ENCODE data around the gene GNAZ.

The GNAZ gene

DNA sequence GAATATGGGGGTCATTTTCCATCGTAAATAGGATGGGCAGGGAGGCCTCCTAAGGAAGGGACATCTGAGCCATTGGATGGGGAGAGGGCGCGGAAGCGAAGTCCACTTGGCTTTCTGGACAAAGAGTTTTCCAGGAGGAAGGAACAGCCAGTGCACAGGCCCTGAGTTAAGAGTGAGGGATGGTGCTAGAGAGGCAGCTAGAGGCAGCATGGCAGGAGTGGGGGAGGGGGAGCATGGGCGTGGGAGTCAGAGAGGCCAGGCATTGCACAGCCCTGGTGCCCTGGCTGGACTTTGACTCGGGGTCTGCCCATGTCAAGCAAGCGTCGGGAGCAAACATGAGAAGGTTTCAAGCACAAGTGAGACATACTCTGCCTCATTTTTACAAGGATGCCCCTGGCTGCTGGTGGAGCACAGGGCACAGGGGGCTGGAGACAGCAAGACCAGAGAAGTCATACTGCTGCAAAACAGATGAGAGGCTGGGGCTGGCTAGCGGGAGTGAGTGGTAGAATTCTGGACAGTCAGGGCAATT, 9.0 kb downstream of the GNAZ start:
- no peak for DNase-seq

- DNase-seq = no peak
These were observed 9.6 kb downstream of the GNAZ start for GRCh38 chr22:23079814-23080521.

DNA sequence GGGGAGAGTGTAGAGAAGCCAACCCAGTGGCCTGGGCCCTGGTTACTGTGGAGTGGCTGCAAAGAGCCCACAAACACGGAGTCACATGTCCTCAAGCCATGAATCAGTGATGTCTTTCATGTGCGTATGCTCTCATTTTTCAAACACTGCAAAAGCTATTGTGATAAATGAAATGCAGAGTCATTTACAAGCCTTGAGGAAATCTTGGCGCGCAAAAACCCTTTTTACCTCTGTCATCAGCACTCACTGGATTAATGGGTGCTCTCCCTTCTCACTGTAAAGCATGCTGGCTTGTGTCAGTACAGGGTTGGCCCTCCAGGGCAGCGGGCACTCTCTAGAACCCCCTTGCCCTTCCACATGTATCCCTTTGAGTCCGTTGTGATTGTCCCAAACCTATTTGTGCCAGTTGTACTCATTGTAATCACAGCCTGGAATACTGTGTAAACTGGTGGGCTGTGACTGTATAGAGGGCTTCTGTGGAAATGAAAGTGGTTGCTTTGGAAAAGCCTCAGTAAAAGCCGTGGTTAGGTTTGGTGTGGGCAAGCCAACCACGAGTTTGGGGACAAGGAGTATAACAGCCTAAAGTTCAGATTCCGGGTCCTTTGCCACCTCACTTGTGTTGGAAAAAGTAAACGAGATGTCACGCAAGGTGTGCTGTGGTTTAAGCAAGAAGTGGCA, 10.4 kb downstream of the GNAZ start:
- DNase-seq = no peak

DNA sequence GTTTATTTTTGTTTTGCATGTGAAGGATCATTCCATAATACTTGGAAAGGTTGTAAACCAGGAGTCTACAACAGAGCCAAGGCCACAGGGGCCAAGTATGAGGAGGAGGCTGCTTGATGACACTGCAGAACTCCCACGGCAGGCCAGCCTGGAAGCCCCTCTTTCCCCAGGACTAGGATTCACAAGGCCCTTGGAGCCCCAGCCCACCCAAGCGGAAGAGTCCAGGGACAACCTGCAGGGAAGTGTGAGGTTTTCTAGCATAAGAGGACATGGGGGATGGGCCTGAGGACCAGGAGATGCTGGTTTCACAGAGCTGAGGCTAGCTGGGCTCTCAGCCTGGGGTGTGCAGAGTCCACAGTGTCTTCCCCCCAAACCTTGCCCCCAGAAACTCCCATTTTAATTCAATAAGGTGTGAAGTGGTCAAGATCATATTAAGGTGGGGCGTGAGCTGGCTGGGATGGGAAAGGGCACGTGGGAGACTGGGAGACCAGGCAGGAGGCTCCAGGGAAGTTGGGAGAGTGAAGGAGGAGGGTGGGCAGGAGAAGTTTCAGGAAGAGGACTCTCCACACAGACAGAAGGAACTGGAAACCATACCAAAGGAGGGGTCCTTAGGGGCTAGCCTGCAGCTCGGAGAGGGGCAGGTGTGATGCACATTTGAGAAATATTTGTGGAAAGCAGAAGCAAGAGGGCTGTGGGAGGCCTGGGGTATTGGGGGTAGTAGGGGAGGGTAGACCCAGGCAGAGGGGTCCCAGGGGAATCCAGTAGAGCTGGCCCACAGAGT, 12.4 kb downstream of the GNAZ start:
- DNase-seq = no peak

DNA sequence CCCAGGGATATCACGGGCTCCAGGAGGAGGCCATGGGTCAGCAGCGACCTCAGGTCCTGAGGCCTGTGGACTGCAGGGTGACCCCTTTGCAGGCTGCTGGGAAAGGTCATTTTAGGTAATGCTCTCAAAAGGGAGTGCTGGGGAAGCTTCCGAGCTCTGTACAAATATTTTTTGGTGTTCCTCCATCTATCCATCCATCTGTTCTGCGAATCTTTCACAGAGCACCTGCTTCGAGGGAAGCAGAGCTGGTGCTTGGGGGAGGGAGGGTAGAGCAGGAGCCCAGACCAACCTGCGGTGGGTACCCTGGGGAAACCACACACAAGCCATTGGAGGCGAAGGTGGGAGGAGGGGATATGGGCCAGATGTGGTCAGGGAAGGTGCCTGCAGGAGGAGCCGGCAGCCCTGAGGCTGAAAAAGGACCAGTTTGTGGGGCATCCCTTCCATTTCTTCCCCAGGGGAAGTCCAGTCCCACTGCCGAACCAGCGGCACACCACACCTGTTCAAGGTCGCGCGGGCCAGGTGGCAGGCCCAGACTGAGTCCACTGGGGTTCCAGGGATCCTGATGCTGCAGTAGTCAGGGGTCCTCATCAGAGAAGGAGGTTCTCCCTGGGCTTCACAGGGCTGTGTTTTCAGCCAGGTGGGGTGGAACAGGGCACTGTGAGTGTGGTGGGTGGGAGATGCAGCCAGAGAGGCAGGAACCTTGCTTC, 13.1 kb downstream of the GNAZ start:
- no peak for DNase-seq

GRCh38 chr22:23084453-23085350, 14.4 kb downstream of the GNAZ start:
- no peak for DNase-seq

DNA sequence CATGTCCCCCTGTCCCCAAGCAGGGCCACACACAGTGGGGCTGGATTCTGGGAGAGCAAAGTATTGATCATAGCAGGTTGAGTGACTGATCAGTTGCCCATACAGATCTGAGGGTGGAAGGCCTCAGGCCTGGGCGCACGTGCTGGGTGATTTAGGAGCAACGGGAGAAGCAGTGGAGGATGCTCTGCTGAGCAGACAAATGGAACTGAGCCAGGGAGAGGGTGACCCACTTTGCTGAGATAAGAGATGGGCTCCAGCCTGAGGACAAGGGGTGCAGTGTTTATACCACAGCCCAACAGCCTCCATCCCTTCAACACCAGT, 15.0 kb downstream of the GNAZ start:
- no peak for DNase-seq

DNA sequence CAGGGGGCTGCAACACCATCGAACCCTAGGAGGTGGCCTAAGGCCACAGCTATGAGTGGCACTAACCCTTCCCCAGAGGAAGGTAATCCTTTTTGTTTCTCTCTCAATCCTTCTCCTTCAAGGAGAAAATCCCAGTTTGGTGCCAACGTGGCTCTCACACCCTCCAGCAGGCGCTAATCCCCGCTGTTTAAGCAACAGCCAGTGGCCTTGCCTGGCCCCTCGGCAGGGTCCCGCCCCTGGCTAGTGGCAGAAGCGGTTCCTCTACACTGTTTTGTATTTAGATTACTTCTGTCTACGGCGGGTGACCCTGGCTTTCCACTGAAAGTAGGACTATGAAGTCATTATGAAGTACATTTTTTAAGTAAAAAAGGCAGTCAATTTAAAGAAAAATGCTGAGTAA, 15.5 kb downstream of the GNAZ start:
- no peak for DNase-seq

GRCh38 chr22:23086263-23086662, 15.9 kb downstream of the GNAZ start:
- DNase-seq = no peak

- DNase-seq = no peak
These were observed 16.5 kb downstream of the GNAZ start for GRCh38 chr22:23086787-23087186.

DNA sequence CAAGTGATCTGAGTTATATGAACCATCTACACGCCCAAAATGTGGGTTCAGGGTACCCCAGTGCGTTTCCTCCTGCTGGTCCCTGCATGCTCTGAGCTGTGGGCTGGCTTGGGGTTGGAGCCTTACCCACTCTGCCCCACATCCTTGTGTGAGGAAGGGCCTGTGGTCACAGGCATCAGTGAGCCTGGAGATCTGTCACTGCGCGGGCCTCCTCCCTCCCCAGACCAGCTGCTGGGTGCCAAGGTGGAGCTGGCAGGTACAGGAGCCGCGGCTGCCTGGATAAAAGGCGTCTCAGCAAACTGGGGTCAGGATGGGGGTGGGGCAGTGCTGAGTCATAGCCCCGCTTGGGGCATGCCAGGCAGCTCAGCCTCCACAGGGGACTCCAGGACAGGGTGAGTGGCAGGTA, 17.9 kb downstream of the GNAZ start:
- no peak for DNase-seq

GRCh38 chr22:23089010-23089409, 18.7 kb downstream of the GNAZ start:
- DNase-seq = no peak

DNA sequence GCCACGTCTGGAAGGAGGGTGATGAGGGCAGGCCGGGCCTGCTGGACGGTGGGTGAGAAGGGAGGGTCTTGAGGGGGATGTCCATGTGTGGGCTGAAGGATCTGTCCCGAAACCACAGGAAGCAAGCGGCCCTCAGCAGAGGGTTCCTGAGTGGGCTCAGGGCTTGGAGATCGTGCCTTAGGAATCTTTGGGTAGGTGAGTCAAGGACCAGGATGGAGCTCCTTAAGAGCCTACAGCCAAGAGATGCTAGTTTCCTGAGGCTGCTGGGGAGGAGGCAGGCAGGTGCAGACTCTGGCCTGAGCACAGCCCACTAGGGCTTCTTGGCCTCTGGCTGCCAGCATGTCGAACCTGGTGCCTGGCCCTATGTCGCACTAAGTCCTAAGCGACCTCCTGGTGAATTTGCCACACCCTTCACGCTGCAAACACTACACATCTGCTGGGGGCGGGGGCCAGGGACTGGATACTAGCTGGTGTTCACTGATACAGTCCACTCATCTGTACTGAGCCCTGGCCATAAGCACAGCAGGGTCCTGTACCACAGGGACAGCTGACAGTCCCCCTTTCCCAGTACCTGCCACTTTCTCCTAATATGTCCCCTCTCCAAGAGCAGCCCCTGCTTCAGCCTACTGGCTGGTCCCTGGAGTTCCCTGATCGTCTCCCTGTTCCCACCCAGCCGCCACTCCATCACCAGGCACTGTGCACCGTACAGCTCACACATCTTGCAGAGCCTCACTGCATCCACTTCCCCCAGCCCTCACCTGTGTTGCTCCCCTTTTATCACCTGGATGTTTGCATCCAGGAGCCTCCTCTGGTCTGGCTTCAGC, 19.5 kb downstream of the GNAZ start:
- no peak for DNase-seq

DNA sequence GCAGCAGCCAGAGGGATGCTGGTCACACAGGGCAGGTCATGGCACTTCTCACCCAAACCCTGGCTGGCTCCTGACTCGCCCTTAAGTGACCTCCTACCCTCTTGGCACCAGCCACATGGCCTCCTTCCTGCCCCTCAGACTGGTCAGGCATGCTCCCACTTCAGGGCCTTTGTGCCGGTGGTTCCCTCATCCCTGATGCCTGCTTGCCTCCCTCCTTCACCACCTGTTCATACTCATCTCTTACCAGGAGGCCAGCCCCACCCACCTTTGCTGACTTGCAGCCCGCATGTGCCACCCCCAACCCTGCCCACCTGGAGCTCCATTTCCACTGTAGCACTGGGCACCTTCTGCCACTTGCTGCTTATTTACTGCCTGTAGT, 20.1 kb downstream of the GNAZ start:
- DNase-seq = no peak

DNA sequence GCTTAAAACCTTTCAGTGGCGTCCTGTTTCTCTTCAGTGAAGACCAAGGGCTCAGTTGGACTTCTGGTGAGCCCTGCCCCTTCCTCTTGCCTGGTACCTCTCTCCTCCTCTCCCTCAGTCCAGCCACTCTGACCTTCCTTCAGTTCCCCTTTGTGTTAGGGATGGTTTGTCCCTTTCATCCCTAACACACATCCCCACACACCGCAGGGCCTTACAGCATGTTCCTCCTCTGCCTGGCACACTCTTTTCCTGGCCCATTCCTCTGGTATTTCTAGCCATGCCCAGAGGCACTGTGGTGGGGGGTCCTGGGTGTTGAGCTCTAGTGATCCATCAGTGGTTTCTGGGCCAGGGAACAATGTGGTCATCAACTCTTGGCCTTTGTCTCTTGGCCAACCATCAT, 21.4 kb downstream of the GNAZ start:
- DNase-seq = no peak

- no peak for DNase-seq
These were observed 22.1 kb downstream of the GNAZ start for GRCh38 chr22:23092217-23092955.

DNA sequence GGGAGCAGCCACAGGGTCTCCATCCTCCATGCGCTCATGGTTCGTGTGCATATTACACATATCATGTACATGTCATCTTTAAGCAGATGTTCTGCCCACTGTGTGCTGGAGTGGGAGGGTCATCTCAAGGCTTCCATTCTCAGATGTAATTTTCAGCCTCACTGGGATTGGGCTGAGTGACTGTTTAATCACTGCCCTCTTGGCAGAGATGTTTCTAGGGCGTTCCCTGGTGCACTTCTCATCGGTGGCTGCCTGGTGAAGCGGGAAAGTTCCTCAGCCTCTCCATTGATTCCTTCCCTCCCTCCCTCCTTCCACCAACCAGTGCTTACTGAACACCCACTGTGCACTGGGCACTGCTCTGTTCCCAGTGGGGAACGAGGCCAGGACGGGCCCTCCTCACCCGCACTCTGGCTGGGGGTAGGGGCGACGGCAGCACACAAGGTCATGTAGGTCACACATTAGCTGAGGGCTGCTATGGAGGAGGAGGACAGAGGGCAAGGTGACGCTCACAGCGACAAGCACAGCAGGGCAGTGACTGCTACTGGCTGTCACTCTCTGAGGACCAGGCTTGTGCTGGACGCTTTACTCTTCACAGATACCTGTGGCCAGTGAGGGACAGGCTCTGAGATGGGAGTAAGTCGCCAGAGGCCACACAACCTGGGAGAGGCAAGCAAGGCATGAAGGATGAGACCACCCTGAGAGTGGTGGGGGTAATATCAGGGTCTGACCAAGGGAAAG, 22.9 kb downstream of the GNAZ start:
- DNase-seq = no peak

DNA sequence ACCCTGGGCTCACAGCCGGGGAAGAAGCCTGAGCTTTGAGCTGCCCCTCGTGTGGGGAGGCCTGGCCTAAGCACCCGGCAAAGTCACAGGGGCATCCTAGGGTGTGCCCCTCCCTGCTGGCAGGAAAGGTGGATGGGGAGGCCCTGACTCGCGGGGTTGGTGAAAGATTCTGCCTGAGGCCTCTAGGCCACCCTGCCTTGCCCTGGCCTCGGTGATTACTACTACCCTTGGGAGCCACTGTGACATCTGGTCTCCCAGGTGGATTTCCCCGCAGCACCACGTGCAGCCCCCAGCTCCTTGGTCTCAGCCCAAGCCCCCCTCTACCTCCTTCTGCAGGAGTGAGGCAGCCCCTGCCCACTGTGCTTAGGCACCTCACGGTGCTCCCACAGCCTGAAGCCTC, 23.9 kb downstream of the GNAZ start:
- no peak for DNase-seq
